Measurements from ENCODE around the gene ZSCAN5B.

Gene ZSCAN5B

DNA sequence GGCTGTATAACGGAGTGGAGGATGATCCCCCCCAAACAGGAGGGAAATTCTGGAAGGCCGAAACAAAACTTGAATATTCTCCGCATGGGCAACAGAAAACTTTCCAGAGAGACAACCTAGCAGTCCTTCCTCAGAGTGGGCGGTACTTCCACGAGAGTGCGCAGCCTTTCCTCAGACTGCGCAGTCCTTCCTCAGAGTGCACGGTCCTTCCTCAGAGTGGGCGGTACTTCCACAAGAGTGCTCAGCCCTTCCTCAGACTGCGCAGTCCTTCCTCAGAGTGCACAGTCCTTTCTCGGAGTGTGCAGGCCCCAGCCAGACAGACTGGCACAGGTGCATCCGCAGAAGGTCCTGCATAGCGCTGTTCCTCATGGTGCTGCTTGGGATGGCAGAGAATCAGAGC, 34.5 kb downstream of the ZSCAN5B start:
- Histone ChIP-seq H3K79me2 (ENCODE audit: insufficient read depth, low read length) (no peaks in the 10 kb centered on the region), H3K36me3 (ENCODE audit: low read length) (no peaks in the 10 kb centered on the region), H3K27ac (ENCODE audit: low read depth, low read length) (no peak overlapping the region), H3K9me2 (replicated peaks; ENCODE audit: insufficient read depth, low read length) (no peaks in the 10 kb centered on the region), H3K4me2 (ENCODE audit: low read depth, low read length, poor library complexity, severe bottlenecking) (no peak overlapping the region), H3K9ac (ENCODE audit: low read length) (no peak overlapping the region), H4K20me1 (ENCODE audit: low read depth, low read length) (no peaks in the 10 kb centered on the region), H3K4me3 (ENCODE audit: insufficient read depth, low read length, poor library complexity, severe bottlenecking) (no peak overlapping the region), H3K27me3 (ENCODE audit: low read length) (no peaks in the 10 kb centered on the region), H2AFZ (ENCODE audit: low read depth, low read length, severe bottlenecking) (no peak overlapping the region), H3K9me3 (ENCODE audit: insufficient read depth, low read length) (no peaks in the 10 kb centered on the region), H3F3A (ENCODE audit: insufficient read depth) (no peaks in the 10 kb centered on the region)
- TF ChIP-seq EZH2phosphoT487 (conservative IDR thresholded peaks at IDR 0.05; ENCODE audit: low read length): no peak
- TF ChIP-seq, protein P1, sequence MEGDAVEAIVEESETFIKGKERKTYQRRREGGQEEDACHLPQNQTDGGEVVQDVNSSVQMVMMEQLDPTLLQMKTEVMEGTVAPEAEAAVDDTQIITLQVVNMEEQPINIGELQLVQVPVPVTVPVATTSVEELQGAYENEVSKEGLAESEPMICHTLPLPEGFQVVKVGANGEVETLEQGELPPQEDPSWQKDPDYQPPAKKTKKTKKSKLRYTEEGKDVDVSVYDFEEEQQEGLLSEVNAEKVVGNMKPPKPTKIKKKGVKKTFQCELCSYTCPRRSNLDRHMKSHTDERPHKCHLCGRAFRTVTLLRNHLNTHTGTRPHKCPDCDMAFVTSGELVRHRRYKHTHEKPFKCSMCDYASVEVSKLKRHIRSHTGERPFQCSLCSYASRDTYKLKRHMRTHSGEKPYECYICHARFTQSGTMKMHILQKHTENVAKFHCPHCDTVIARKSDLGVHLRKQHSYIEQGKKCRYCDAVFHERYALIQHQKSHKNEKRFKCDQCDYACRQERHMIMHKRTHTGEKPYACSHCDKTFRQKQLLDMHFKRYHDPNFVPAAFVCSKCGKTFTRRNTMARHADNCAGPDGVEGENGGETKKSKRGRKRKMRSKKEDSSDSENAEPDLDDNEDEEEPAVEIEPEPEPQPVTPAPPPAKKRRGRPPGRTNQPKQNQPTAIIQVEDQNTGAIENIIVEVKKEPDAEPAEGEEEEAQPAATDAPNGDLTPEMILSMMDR (IDR thresholded peaks at IDR 0.05; ENCODE audit: insufficient read depth, low read length, poor library complexity, severe bottlenecking): no peak

DNA sequence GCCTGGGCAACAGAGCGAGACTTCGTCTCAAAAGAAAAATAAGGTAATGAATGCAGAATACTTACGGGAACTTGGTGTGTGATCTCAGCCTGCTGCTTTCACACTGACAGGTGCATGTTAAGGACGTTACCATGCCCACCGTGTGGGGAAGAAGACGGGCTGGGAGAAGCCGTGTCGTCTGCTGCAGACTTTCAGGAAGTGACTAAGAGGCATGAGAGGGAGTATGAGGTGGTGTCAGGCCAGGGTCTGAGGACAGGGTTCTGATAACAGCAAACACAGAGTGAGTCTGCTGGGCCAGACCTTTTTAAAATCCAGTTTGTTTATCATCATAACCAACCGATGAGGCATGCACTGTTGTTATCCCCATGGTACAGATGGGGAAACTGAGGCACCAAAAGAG, 35.3 kb downstream of the ZSCAN5B start:
- Histone ChIP-seq H3K27ac (ENCODE audit: low read depth, low read length) (no peak overlapping the region), H3K79me2 (ENCODE audit: insufficient read depth, low read length) (no peaks in the 10 kb centered on the region), H3K36me3 (ENCODE audit: low read length) (no peaks in the 10 kb centered on the region), H4K20me1 (ENCODE audit: low read depth, low read length) (no peaks in the 10 kb centered on the region), H3K27me3 (ENCODE audit: low read length) (no peaks in the 10 kb centered on the region), H3K4me2 (ENCODE audit: low read depth, low read length, poor library complexity, severe bottlenecking) (no peak overlapping the region), H3K9me3 (ENCODE audit: insufficient read depth, low read length) (no peaks in the 10 kb centered on the region), H3K9ac (ENCODE audit: low read length) (no peak overlapping the region), H3K4me3 (ENCODE audit: insufficient read depth, low read length, poor library complexity, severe bottlenecking) (no peak overlapping the region), H3K9me2 (replicated peaks; ENCODE audit: insufficient read depth, low read length) (no peaks in the 10 kb centered on the region), H2AFZ (ENCODE audit: low read depth, low read length, severe bottlenecking) (no peak overlapping the region), H3F3A (ENCODE audit: insufficient read depth) (no peaks in the 10 kb centered on the region)
- no peak for TF ChIP-seq EZH2phosphoT487 (conservative IDR thresholded peaks at IDR 0.05; ENCODE audit: low read length)
- TF ChIP-seq, protein P1 (IDR thresholded peaks at IDR 0.05; ENCODE audit: insufficient read depth, low read length, poor library complexity, severe bottlenecking): no peak

DNA sequence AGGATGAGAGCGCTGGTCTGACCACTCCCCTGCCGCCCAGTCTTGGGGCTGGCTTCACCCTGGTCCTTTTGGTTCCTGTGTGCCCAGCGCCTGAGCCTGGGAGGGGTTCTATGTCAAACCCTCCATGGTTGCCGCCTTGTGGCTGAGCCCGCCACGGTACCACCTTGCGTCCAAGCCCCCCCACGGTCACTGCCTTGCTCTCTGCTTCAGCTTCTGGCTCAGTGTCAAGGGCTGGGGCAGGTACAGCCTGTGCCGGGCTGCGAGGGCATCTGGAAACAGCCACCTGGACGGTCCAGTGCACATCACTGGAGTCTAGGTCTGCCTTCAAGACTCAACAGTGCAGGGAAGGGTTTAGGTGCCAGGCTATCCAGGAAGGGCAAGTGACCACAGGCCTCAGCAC, 36.0 kb downstream of the ZSCAN5B start:
- Histone ChIP-seq H3K36me3 (ENCODE audit: low read length) (no peaks in the 10 kb centered on the region), H3K9me2 (replicated peaks; ENCODE audit: insufficient read depth, low read length) (no peaks in the 10 kb centered on the region), H2AFZ (ENCODE audit: low read depth, low read length, severe bottlenecking) (no peak overlapping the region), H3K9ac (ENCODE audit: low read length) (no peak overlapping the region), H3K4me3 (ENCODE audit: insufficient read depth, low read length, poor library complexity, severe bottlenecking) (no peak overlapping the region), H3F3A (ENCODE audit: insufficient read depth) (no peaks in the 10 kb centered on the region), H3K27ac (ENCODE audit: low read depth, low read length) (no peak overlapping the region), H3K27me3 (ENCODE audit: low read length) (no peaks in the 10 kb centered on the region), H3K79me2 (ENCODE audit: insufficient read depth, low read length) (no peaks in the 10 kb centered on the region), H3K9me3 (ENCODE audit: insufficient read depth, low read length) (no peaks in the 10 kb centered on the region), H3K4me2 (ENCODE audit: low read depth, low read length, poor library complexity, severe bottlenecking) (no peak overlapping the region), H4K20me1 (ENCODE audit: low read depth, low read length) (no peaks in the 10 kb centered on the region)
- TF ChIP-seq, protein P1 (IDR thresholded peaks at IDR 0.05; ENCODE audit: insufficient read depth, low read length, poor library complexity, severe bottlenecking): no peak
- TF ChIP-seq EZH2phosphoT487 (conservative IDR thresholded peaks at IDR 0.05; ENCODE audit: low read length): no peak

All from SU-DHL-6 (cell line).